Activated CD4-positive, CD25-positive, alpha-beta regulatory T cell (primary cell): ENCODE data around the gene MAP6.
"Not testable (repeated sequence)": the region's sequence is repeated elsewhere in the genome, so short reads cannot be mapped to it uniquely, and the experiment has no call there.

Source experiments
- DNase-seq, 4 experiments: peaks; one replicate each; lab custom pipeline; 2025; lab: John Stamatoyannopoulos, UW

MAP6 gene

DNA sequence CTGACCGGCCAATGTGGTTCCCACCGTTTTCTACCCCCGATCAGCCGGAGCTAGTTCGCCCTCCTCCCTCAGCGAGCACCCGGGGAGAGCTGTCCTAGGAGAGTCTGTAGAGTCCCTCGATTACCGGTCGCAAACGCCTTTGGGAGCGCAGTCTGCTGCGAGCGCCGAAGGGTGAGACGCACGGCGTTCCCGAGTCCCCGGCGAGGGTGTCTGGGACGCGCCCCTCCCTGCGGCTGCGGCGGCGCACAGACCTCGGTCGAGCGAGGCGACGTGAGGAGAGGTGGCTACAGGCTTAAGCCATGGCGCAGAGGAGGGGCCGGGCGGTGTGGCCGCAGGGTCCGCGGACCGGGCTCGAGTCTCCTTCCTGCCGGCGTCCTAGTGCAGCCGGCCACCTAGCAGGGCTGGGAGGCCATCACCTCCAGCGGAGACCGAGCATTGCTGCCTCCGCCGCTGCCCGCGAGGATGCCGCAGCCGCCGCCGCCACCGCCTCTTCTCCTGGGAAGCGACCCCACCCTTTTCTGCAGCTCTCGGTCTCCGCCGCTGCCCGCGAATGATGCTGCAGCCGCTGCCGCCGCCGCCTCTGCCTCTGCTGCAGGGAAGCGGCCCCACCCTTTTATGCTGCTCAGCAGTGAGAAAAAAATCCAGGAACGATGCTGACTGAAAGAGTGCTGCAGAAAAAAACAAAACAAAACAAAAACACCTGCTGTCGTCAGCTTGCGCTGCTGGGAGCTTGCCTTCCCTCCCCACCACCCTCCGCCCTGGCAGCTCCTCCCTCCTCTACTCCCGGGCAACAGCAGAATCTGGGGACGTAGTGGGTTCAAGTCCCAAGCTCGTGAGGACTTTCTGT is at the start of gene MAP6:
Gene MAP6, minus strand, starts transcription at position 588 of the 847 bp plus-strand sequence. CDS start 669 bp downstream, outside the sequence.
- no peak for DNase-seq

DNA sequence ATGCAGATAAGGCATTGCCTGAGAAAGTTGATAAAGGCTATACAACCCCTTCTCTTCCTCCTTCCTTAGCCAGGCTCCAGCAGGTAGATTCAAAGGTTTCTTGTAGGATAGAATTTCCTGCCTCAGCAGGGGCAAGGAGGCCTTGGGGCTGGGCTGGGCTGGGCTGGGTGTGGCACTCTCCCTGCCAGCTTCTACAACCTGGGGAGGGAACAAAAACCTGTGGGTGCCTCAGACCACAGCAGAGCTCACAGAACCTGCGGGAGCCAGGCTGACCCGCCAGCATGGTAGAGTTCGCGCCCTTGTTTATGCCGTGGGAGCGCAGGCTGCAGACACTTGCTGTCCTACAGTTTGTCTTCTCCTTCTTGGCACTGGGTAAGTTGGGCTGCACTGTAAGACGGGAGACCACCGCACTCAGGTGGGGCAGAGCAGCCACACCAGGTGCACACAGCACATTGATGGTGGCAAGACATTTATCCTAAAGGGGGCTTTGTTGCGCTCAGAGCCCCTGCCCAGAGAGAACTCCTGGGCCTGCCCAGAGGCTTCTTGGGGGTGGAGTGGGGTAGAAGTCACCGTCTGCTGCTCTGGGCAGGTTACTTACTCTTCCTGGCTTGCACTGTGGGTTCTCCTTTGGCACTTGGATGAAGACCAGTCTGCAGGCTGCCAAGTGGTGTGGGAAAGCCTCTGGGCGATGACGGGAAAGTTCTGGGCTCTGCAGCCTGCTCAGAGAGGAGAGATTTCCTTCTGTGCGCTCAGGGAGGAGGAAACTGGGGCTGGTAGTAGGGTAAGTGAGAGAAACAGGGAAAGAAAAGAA is 49.0 kb upstream of the MAP6 start, which contains the start of gene MOGAT2:
Gene MOGAT2, plus strand, starts transcription at position 231 of the 811 bp plus-strand sequence. Its CDS starts 51 bp downstream, at position 282.
- DNase-seq, result no peak

DNA sequence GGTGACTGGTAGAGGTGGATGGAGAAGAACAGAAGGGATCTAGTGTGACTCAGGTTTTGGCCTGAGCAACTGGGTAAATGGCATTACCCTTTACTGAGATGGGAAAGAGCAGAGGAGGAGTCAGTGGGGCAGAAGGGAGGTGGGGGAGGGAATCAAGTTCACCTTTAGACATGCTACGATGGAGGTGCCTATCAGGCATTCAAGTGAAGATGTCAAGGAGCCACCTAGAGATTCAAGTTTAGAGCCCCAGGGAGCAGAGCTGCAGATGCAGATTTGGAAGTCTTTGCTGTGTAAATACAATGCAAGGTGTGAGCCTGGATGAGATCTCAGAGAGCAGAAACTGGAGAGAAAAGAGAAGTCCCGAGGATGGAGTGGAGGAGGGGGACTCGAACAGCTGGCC is 47.8 kb upstream of the MAP6 start:
- no peak for DNase-seq

DNA sequence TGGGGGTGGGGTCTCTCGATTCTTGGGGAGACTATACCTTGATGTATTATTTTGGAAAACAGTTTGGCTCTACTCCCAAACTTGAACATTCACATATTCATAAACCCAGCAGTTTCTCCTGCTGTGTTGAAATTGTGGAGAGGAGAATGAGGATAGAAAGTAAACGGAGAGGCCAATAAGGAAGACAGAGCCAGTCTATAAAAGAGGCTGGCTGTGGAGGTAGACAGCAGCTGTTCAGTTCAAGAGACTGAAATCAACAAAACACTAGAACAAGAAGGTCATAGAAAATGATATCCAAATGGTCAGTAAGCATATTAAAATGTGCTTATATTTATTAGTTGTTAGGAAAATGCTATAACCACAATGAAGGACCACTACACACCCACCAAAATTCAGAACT is 46.9 kb upstream of the MAP6 start:
- no peak for DNase-seq

DNA sequence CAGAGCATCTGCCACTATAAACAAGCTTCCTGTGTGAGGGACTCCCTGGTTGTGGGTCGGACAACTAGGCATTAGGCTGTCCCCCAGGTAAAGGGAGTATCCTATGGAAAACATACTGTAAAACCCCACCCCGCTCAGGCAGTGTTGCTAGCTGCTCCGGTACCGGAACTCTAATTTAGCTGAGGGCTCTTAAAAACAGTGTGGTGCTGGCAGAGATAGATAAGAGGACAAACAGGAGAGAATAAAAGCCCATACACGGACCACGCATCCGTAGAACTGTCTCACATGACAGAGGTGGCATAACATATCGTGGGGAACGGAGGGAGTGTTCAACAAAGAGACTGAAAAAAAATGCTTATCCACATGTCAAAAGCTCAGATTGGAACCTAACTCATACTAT is 45.4 kb upstream of the MAP6 start:
- no peak for DNase-seq

DNA sequence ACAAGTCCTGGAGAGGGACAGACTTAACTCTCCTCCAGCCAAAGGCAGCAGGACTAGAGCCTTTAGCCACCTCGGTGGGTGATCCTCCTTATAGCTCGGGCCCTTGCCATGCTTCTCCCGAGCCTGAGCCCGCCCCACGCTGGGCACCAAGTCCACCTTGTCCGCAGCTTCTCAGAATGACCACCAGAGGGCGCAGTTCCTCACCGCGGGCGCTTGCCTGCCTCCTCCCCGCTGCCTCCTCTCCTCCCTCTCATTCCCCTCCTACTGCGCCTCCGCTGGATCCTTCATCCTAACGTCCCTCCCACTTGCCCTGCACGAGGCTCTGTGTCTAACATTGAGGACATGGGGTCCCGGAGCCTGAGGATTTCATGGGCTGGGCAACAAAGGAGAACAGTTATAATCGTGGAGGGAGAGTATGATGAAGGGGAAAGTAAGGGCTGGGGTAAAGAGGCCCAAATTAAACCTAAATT is 37.5 kb upstream of the MAP6 start:
- peak; percentile 11 to 41 (median 38) for DNase-seq

DNA sequence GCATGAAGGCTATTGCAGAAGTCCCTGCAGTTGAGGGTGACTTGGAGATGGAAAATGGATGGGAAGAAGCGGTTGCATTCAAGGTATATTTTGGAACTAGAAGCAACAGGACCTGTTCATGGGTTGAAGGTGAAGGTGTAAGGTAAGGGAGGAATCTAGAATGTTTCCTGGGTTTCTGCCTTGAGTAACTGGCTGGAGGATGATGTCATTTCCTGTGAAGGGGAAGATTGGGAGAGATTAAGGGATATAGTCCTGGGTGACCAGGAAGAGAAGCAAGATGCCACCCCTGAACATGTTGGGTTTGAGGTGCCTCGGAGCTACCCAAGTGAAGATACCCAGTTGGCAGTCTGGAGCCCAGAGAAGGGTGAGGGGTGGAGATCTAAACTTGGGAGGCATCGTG is 36.7 kb upstream of the MAP6 start:
- no peak for DNase-seq

DNA sequence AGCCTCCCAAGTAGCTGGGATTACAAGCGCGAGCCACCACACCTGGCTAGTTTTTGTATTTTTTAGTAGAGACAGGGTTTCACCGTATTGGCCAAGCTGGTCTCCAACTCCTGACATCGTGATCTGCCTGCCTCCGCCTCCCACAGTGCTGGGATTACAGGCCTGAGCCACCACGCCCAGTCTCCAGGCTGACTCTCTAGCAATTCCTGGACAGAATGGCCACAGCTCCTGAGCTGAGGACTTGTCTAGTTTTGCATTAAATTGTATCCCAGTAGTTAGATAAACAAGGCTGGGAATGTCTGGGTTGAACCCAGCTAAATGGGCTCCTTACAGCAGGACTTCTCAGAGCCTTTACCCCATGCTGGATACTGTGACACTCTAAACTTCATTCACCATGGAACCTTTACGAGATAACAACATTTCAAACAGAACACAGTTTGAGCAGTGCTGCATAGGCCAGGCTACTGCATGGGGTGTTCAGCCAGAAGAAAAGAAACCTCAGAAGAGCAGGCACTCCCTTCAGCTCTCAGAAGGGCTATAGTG is 34.9 kb upstream of the MAP6 start:
- DNase-seq, result no peak

DNA sequence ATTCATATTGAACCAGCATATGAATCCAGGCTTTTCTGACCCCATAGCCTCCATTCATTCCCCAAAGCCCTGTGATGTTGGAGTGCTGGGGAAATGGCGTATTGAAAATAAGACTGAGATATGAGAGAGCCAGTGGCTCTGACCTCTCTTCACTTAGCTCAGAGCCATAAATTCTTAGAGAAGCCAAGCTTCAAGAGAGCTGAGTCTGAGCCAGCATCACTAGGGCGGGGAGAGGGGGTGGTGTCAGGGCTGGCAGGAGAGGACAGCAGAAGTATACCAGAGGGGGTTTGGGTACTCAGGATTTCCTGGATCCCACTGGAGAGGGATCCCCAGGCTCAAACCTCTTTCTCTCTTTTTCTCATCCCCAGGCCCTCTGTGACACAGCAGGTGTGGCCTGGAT is 32.1 kb upstream of the MAP6 start:
- no peak for DNase-seq

DNA sequence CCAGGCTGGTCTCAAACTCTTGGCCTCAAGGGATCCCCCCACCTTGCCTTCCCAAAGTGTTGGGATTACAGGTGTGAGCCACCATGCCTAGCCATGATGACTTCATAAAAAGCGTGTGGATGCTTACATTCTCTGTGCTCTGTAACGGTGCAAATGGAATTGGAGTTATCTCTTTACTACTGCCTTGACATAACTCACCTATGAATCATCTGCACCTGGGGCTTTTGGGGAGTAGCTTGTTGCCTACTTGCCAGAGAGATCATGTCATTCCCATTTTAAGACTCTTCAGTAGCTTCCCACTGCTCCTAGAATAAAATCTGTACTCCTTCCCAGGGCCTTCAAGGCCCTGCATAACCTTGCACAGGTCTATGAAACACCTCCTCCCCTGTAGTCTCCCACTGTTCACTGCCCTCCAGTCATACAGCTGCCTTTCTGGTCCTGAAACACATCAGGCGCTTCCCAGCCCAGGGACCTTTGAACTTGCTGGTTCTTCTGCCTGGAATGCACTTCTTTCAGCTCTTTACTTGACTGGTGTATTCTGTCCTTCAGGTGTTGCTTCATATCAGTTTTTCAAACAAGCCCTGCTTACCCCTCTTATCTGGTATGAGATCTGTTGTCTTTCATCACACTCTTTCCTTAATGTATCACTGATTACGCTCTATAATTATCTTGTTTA is 29.2 kb upstream of the MAP6 start:
- no peak for DNase-seq

DNA sequence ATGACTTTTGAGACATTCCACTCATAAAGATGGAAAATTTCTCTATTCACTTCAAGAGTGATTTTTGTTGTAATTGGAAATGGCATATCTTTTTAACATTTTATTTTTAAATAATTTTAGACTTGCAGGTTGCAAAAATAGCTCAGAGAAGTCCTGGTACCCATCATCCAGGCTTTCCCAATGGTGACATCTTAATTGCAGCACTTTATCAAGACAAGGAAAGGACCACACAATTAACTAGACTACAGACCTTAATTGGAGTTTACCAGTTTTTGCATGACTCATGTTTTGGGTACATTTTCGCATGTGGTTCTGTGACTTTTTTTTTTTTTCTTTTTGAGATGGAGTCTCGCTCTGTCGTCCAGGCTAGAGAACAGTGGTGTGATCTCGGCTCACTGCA is 23.0 kb upstream of the MAP6 start:
- DNase-seq, result no peak

DNA sequence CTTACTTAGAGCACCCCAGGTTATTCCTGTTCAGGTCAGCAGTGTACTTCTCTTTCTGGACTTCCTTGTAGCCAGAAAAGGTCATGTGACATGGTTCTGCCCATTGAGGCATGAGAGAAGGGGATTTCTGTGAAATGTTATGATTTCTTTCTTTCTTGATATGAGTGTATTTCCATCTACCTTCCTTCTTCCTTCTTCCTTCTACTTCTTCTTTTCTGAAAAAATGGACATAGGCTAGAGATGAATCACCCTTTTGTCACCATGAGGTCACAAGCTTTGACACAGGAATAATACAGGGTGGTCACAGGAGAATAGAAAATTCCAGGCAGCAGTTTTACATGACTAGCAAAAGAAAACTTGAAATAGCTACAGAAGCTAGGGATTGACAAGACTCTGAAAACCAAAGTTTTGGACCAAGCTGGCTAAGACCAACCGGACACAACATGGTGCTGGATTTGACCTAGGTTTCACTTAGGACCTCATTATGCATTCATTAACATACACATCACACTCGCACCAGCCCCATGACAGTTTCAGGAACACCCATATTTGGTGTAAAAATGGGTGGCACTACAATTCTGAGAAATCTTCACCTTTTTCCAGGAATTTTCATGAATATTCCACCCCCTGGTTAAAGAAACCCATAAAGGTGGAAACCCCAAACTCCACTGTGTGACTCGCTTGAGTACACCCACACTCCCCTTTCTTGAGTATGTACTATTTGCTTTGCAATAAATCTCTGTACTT is 21.2 kb upstream of the MAP6 start:
- DNase-seq, result no peak

DNA sequence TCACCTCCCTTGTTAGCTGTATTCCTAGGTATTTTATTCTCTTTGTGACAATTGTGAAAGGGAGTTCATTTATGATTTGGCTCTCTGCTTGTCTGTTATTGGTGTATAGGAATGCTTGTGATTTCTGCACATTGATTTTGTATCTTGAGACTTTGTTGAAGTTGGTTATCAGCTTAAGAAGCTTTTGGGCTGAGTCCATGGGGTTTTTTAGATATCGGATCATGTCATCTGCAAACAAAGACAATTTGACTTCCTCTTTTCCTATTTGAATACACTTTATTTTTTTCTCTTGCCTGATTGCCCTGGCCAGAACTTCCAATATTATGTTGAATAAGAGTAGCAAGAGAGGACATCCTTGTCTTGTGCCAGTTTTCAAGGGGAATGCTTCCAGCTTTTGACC is 15.0 kb upstream of the MAP6 start:
- not testable (repeated sequence) for DNase-seq

DNA sequence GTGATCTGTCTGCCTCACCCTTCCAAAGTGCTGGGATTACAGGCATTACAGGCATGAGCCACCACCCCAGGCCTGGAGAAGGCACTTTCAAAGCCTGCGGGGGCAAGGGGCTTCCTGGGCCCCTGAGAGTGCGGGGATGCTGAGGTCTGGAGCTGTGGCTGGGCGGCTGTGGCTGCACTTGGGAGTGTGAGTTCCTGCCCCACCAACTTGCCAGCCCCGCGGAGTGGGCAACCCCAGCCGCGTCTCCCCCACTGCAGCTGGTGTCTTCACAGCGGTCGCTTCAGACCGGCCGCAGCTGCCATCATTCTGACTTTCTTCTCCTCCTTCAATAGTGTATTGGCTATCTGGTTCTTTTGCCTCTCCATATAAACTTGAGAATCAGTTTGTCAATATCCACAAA is 10.7 kb upstream of the MAP6 start:
- no peak for DNase-seq

DNA sequence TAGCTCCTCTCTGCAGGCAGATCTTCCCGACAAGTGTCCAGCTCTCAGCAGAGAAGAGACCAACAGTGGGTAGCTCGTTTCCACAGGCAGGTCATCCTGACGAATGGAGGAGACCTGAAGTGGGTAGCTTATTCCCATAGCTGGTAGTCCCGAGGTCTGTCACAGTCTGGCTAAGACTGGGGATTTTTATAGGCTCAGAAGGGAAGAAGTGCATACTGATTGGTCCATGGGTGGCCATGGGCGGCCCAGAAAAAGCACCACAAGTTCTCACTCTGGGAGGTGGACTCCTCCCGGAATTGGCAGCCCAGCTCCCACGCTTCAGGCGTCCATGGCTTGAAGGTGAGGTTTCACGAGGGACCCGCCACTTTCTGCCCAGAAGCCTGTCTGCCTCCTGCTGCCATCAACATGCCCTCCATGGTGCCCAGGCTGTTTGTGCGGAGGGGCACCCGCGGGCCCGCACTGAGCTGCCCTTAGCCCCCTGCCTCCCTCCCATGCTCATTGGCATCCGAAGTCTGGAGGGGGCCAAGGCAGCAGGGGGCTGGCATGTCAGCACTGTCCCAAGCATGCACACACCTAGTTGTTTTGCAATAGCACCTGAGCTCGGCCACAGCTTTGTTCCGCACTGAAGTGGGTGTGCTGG is 9.9 kb upstream of the MAP6 start:
- DNase-seq, result no peak

DNA sequence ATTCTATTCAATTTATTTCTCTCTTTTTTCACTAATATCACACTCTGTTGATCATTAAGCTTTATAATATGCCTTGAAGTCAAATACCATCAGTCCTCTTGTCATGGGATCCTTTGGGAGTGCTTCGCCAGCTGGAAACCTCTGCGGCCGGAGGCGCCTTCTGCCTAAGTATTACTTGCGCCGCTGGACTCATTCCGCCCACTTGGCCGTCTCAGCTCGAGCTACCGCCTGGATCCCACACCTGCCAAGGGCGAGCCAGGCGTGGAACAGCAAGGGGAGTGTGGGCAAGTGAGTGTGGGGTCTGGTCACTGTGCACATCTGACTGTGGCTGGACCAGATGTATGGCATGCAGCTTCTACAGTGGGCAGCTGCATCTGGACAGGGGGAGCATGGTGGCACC is 9.1 kb upstream of the MAP6 start:
- no peak for DNase-seq

DNA sequence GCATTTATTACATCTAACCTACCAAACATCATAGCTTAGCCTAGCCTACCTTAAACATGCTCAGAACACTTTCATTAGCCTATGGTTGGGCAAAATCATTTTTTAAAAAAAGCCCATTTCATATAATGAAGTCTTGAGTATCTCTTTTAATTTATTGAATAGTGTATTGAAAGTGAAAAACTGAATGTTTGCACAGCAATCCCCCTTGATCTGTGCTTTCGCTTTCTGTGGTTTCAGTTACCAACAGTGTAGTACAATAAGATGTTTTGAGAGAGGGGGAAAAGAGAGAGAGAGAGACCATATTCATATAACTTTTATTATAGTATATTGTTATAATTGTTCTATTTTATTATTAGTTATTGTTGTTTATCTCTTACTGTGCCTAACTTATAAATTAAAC is 8.4 kb upstream of the MAP6 start:
- DNase-seq, result no peak

DNA sequence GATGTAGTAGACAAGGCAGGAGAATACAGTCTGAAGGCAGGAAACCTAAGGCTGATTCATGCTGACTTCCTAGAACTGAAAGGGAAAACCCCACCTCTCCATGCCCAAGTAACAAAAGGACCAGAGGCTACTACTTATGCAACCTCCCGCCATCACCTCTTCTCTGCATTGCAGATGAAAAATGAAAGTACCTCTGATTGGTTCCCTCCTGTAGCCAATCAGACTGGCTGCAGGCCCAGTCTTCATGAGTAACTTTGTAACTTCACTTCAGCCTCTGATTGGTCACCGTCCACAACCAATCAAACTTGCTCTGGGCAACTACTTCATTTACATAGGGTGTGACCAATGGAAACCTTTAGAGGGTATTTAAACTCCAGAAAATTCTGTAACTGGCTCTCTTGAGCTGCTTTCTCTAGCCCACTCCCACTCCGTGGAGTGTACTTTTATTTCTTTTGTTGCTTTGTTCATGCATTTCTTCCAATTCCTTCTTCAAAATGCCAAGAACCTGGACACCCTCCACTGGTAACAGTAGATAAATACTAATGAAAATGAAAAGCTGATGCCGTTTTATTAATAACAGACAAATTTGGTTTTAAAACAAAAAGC is 5.2 kb upstream of the MAP6 start:
- no peak for DNase-seq

DNA sequence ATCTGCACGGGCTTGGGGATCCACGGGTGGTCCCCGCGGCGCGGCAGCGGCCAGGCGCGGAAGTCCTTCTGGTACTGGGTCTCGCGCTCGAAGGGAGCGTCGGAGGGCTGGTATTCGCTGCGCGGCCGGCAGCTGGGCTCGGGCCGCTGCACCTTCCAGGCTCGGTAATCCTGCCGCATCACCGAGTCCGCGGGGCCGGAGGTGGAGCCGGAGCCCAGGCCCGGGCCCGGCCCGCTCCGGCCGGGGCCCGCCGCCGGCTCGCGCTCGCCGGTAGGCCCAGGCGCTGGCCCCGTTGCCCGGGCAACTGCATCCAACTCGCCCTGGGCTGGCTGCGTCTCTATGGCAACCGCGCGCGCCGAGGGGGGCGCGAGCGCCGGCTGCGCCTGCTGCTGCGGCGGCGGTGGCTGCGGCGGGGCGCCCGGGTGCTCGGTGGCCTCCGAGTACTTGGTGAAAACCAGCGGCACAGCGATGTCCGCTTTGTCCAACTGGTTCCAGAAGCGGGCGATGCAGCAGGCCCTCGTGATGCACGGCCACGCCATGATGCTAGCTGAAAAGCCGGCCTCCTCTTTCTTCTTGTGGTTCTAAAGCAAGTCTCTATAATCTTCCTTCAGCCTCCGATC is 897 bp downstream of the MAP6 start:
- DNase-seq, result no peak

DNA sequence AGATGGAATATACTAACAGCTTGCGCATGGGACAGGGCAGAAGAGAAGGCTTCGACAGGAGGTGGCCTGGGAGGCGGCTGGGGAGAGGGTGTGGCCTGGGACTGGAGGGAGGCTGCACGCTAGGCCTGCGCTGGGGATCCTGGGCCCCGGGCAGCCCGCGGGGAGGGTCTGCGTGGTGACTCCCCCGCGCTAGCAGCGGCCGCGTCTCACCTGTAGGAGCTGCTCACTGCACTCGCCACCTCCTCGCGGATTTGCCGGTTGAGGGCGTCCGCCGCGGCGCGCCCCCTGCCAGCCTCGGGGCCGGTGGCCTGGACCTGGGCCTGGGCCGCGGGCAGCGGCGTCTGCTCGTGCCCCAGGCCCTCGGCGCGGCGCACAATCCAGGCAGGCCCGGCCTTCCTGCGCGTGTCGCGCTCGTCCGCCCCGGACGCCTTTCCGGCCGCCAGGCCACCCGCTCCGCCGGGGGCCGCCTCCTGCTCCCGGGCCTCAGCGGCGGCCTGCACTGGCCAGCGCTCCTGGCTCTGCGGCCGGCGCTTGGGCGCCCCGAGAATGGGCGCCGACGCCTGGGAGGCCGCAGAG is 1.5 kb downstream of the MAP6 start:
- no peak for DNase-seq
